ENCODE data around the gene ZG16. TPM values are rescaled to one million over a fixed set of nuclear protein-coding genes. Genes with fewer than 3 reads are reported as not detected.
"Not testable (repeated sequence)": the region's sequence is repeated elsewhere in the genome, so short reads cannot be mapped to it uniquely, and the experiment has no call there.

ZG16 gene
- total RNA-seq, 2 donors from 2014 or later: not detected

DNA sequence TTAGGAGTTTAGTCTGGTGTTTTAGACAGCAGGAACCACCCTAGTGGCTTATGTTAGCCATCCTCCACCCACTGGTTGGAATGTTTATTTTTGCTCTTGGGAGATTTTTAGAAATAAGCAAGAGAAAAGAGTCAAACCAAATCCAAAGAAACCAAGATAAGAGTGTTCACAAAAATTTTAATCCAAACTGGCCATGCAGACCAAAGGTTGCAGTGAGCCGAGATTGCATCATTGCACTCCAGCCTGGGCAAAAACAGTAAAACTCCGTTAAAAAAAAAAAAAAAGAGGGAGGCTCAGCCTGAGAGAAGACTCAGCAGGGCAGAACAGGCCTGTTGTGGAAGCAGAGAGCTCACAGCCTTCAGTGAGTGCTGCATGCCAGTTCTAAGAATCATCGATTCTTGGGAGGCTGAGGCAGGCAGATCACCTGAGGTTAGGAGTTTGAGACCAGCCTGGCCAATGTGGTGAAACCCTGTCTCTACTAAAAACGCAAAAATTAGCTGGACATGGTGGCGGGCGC lies 20.0 kb upstream of the ZG16 start:
- TF ChIP-seq, protein P1, sequence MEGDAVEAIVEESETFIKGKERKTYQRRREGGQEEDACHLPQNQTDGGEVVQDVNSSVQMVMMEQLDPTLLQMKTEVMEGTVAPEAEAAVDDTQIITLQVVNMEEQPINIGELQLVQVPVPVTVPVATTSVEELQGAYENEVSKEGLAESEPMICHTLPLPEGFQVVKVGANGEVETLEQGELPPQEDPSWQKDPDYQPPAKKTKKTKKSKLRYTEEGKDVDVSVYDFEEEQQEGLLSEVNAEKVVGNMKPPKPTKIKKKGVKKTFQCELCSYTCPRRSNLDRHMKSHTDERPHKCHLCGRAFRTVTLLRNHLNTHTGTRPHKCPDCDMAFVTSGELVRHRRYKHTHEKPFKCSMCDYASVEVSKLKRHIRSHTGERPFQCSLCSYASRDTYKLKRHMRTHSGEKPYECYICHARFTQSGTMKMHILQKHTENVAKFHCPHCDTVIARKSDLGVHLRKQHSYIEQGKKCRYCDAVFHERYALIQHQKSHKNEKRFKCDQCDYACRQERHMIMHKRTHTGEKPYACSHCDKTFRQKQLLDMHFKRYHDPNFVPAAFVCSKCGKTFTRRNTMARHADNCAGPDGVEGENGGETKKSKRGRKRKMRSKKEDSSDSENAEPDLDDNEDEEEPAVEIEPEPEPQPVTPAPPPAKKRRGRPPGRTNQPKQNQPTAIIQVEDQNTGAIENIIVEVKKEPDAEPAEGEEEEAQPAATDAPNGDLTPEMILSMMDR (IDR thresholded peaks at IDR 0.05): no peak
- no peaks in the 10 kb centered on the region for H3K27me3 ChIP-seq (replicated peaks; ENCODE audit: insufficient read depth)
- DNase-seq (ENCODE audit: low spot score) (no peak), ATAC-seq (ENCODE audit: insufficient number of reproducible peaks, low FRiP score, low read depth) (no peak)
- H3K4me3 ChIP-seq: no peak overlapping the region
- no peaks in the 10 kb centered on the region for H3K4me1 ChIP-seq (ENCODE audit: control insufficient read depth in 1 of 2, low read depth in 2 of 2)
- H3K9me3 ChIP-seq: no peaks in the 10 kb centered on the region
- H3K36me3 ChIP-seq: no peaks in the 10 kb centered on the region
- peak overlapping the region in 1 of 2 donors; percentile 44 for H3K27ac ChIP-seq

DNA sequence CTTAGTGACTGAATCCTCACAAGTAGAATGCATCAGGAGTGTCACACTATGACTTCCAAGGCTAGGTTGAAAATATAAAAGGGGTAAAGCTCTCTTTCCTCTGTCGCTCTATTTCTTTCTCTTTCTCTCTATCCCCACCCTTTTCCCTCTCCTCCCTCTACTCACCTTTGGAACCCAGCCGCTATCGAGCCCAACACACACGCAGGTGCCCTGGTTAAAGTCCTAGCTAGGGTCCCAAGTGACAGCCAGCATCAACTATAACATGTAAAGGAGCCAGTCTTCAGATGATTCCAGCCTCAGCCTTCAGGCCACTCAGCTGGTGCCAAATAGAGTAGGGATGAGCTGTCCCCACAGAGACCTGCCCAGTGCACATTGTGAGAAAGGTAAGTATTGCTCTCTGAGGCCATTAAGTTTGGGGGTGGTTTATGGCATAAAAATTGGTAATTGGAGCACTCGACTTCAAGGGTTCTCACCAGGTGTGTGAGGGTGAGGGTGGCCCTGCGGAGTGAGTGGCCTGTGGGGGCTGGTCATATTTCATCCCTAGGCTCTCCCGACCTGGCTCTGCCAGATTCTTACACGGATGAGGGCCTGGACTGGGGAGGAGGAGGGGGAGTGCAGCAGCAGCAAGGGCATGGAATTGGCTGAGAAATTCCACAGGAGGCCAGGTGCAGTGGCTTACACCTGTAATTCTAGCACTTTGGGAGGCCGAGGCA lies 17.3 kb upstream of the ZG16 start:
- no peak overlapping the region for H3K27ac ChIP-seq
- no peaks in the 10 kb centered on the region for H3K9me3 ChIP-seq
- DNase-seq (ENCODE audit: low spot score) (no peak), ATAC-seq (ENCODE audit: insufficient number of reproducible peaks, low FRiP score, low read depth) (no peak)
- no peaks in the 10 kb centered on the region for H3K27me3 ChIP-seq (replicated peaks; ENCODE audit: insufficient read depth)
- TF ChIP-seq, protein P1 (IDR thresholded peaks at IDR 0.05): no peak
- no peak overlapping the region for H3K4me3 ChIP-seq
- no peaks in the 10 kb centered on the region for H3K36me3 ChIP-seq
- H3K4me1 ChIP-seq (ENCODE audit: control insufficient read depth in 1 of 2, low read depth in 2 of 2): no peaks in the 10 kb centered on the region

DNA sequence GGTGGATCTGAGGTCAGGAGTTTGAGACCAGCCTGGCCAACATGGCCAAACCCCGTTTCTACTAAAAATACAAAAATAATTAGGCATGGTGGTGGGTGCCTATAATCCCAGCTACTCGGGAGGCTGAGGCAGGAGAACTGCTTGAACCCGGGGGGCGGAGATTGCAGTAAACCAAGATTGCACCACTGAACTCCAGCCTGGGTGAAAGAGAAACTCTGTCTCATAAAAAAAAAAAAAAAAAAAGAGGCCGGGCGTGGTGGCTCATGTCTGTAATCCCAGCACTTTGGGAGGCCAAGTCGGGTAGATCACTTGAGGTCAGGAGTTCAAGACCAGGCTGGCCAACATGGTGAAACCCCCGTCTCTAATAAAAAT lies 16.8 kb upstream of the ZG16 start:
- not testable (repeated sequence) for H3K27ac ChIP-seq; ATAC-seq (ENCODE audit: insufficient number of reproducible peaks, low FRiP score, low read depth)

DNA sequence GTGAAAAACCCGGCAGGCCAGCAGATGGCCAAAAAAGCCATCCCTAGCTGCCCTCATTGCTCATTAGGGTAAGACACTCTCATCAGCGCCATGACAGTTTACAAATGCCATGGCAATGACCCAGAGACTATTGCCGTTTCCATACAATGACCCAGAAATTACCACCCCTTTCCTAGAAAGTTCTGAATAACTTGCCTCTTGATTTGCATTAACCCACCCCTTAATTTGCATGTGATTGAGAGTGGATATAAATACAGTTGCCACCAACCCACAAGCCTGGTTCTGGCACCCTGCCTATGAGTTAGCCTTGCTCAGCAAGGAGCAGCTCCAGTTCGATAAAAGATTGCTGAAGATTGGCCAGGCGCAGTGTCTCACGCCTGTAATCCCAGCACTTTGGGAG lies 16.2 kb upstream of the ZG16 start:
- Histone ChIP-seq H3K36me3 (no peaks in the 10 kb centered on the region), H3K27me3 (replicated peaks; ENCODE audit: insufficient read depth) (no peaks in the 10 kb centered on the region), H3K9me3 (no peaks in the 10 kb centered on the region), H3K4me1 (ENCODE audit: control insufficient read depth in 1 of 2, low read depth in 2 of 2) (no peaks in the 10 kb centered on the region), H3K4me3 (no peak overlapping the region), H3K27ac (no peak overlapping the region)
- no peak for ATAC-seq (ENCODE audit: insufficient number of reproducible peaks, low FRiP score, low read depth)
- TF ChIP-seq, protein P1 (IDR thresholded peaks at IDR 0.05): no peak
- no peak for DNase-seq (ENCODE audit: low spot score)

More for the DNA sequence above, 16.8 kb upstream of the ZG16 start:
- H3K9me3 ChIP-seq; H3K27me3 ChIP-seq (replicated peaks; ENCODE audit: insufficient read depth); H3K36me3 ChIP-seq; H3K4me3 ChIP-seq; H3K4me1 ChIP-seq (ENCODE audit: control insufficient read depth in 1 of 2, low read depth in 2 of 2); DNase-seq (ENCODE audit: low spot score): not testable (repeated sequence)

DNA sequence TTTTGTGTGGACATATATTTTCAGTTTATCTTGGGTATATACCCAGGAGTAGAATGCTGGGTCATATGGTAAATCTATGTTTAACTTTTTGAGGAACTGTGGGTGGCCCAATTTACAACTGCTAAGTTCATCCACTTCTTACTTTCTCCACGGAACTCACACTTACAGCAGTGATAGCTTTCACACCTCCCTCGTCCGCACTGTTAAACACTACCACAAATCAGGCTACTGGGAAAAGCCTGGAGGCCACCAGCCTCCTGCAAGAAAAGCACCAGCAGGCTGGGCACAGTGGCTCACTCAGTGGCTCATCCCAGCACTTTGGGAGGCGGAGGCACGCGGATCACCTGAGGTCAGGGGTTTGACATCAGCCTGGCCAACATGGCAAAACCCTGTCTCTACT lies 14.7 kb upstream of the ZG16 start:
- Histone ChIP-seq H3K27ac (no peak overlapping the region), H3K4me3 (no peak overlapping the region), H3K9me3 (no peaks in the 10 kb centered on the region), H3K4me1 (ENCODE audit: control insufficient read depth in 1 of 2, low read depth in 2 of 2) (no peaks in the 10 kb centered on the region), H3K27me3 (replicated peaks; ENCODE audit: insufficient read depth) (no peaks in the 10 kb centered on the region), H3K36me3 (no peaks in the 10 kb centered on the region)
- DNase-seq (ENCODE audit: low spot score) (no peak), ATAC-seq (ENCODE audit: insufficient number of reproducible peaks, low FRiP score, low read depth) (no peak)
- TF ChIP-seq, protein P1 (IDR thresholded peaks at IDR 0.05): no peak

All from thoracic aorta (tissue), 2 donors.